WTC11 (cell line): ENCODE results near the gene KCNH8. TPM values are rescaled to one million over a fixed set of nuclear protein-coding genes. Genes with fewer than 3 reads are reported as not detected.

ENCODE experiments used
- ATAC-seq: fragments of 200-7000 bp; cut with Tn5 transposase; 2 replicates; pipeline ENCODE4 v1.10.0; 2021; ENCODE audit warnings: mild to moderate bottlenecking, moderate library complexity
- CTCF ChIA-PET: fragments of 300-600 bp; sonication (Branson Sonifier 250); formaldehyde crosslinking; loops from one replicate; lab custom pipeline; 2021; ENCODE audit warnings: antibody characterized with exemption; lab: Charles Lee
- POLR2A ChIA-PET: fragments of 350-600 bp; sonication (Branson Sonifier 250); formaldehyde crosslinking; loops from one replicate; lab custom pipeline; 2021; ENCODE audit warnings: antibody characterized with exemption; lab: Charles Lee
- DNase-seq: peaks from one replicate; pipeline ENCODE4 v3.0.0; 2021; ENCODE audit warnings: low spot score
- H3K27ac Mint-ChIP-seq: 2 replicates; pipeline ENCODE4 v1.8.0; 2021; ENCODE audit warnings: mixed read lengths
- H3K27me3 Mint-ChIP-seq: 2 replicates; pipeline ENCODE4 v1.8.0; 2021; ENCODE audit warnings: low read depth, mild to moderate bottlenecking, moderate library complexity, mixed read lengths
- H3K36me3 Mint-ChIP-seq: 2 replicates; pipeline ENCODE4 v1.8.0; 2021; ENCODE audit warnings: mixed read lengths
- H3K4me1 Mint-ChIP-seq: 2 replicates; pipeline ENCODE4 v1.8.0; 2022; ENCODE audit warnings: mixed read lengths
- H3K4me3 Mint-ChIP-seq: 2 replicates; pipeline ENCODE4 v1.8.0; 2021; ENCODE audit warnings: mild to moderate bottlenecking, moderate library complexity, mixed read lengths
- H3K9me3 Mint-ChIP-seq: 2 replicates; pipeline ENCODE4 v1.8.0; 2021; ENCODE audit warnings: mixed read lengths
- ETV6 ChIP-seq: sonication (generic); formaldehyde crosslinking; IDR thresholded peaks from 2 replicates; pipeline ENCODE4 v1.8.1; 2022; ENCODE audit warnings: mild to moderate bottlenecking, missing genetic modification reagents
- FOXK1 ChIP-seq: sonication (generic); formaldehyde crosslinking; IDR thresholded peaks from 2 replicates; pipeline ENCODE4 v1.8.0; 2022; ENCODE audit warnings: mild to moderate bottlenecking, moderate library complexity, missing genetic modification reagents
- GTF2I ChIP-seq: fragments of 250-450 bp; sonication (Bioruptor Pico); conservative IDR thresholded peaks from 2 replicates; pipeline ENCODE4 v1.4.0; 2021; ENCODE audit warnings: mild to moderate bottlenecking
- HMGA2 ChIP-seq: fragments of 250-450 bp; sonication (Bioruptor Pico); IDR thresholded peaks from 2 replicates; pipeline ENCODE4 v1.4.0; 2021; ENCODE audit warnings: mild to moderate bottlenecking, moderate library complexity
- IRF2 ChIP-seq: sonication (generic); formaldehyde crosslinking; IDR thresholded peaks from 2 replicates; pipeline ENCODE4 v1.8.0; 2022; ENCODE audit warnings: low read depth, missing genetic modification reagents, borderline replicate concordance
- KAT7 ChIP-seq: sonication (generic); formaldehyde crosslinking; IDR thresholded peaks from 2 replicates; pipeline ENCODE4 v1.8.1; 2023; ENCODE audit warnings: missing genetic modification reagents, mild to moderate bottlenecking, borderline replicate concordance
- NR3C1 ChIP-seq: sonication (generic); formaldehyde crosslinking; conservative IDR thresholded peaks from 2 replicates; pipeline ENCODE4 v1.8.1; 2023; ENCODE audit warnings: low read depth, mild to moderate bottlenecking, missing genetic modification reagents
- PRRX2 ChIP-seq: fragments of 250-450 bp; sonication (Bioruptor Pico); IDR thresholded peaks from 2 replicates; pipeline ENCODE4 v1.8.0; 2021; ENCODE audit warnings: mild to moderate bottlenecking
- SP1 ChIP-seq: sonication (generic); formaldehyde crosslinking; conservative IDR thresholded peaks from 2 replicates; pipeline ENCODE4 v1.8.1; 2022; ENCODE audit warnings: missing genetic modification reagents
- TEAD4 ChIP-seq: sonication (generic); formaldehyde crosslinking; IDR thresholded peaks from 2 replicates; pipeline ENCODE4 v1.8.0; 2022; ENCODE audit warnings: mild to moderate bottlenecking, missing genetic modification reagents
- ZNF121 ChIP-seq: sonication (generic); formaldehyde crosslinking; IDR thresholded peaks from 2 replicates; pipeline ENCODE4 v1.8.0; 2023; ENCODE audit warnings: missing genetic modification reagents
- ZNF671 ChIP-seq: fragments of 250-450 bp; sonication (Bioruptor Pico); IDR thresholded peaks from 2 replicates; pipeline ENCODE4 v1.8.0; 2021; ENCODE audit warnings: mild to moderate bottlenecking
- total RNA-seq: library from RNA; stranded (reverse); gene quantifications from 3 replicates; pipeline ENCODE4 v1.2.3, GENCODE V29; 2021
- TF ChIP-seq, protein P1 (sequence below): sonication (generic); formaldehyde crosslinking; IDR thresholded peaks from 2 replicates; pipeline ENCODE4 v1.8.1; 2023; ENCODE audit warnings: mild to moderate bottlenecking, missing genetic modification reagents
- TF ChIP-seq, protein P2 (sequence below): fragments of 250-450 bp; sonication (Bioruptor Pico); IDR thresholded peaks from 2 replicates; pipeline ENCODE4 v1.9.0; 2021; ENCODE audit warnings: mild to moderate bottlenecking
- TF ChIP-seq, protein P3 (sequence below): fragments of 250-450 bp; sonication (Bioruptor Pico); IDR thresholded peaks from 2 replicates; pipeline ENCODE4 v2.1.2; 2022; ENCODE audit warnings: mild to moderate bottlenecking, moderate library complexity
- TF ChIP-seq, protein P4 (sequence below): sonication (generic); formaldehyde crosslinking; IDR thresholded peaks from 2 replicates; pipeline ENCODE4 v1.8.0; 2023; ENCODE audit warnings: missing genetic modification reagents, mild to moderate bottlenecking, borderline replicate concordance
- TF ChIP-seq, protein P5 (sequence below): sonication (generic); formaldehyde crosslinking; IDR thresholded peaks from 2 replicates; pipeline ENCODE4 v1.8.0; 2022; ENCODE audit warnings: mild to moderate bottlenecking, missing genetic modification reagents
- TF ChIP-seq, protein P6 (sequence below): fragments of 250-450 bp; sonication (Bioruptor Pico); IDR thresholded peaks from 2 replicates; pipeline ENCODE4 v1.8.0; 2021; ENCODE audit warnings: mild to moderate bottlenecking

KCNH8 gene
- total RNA-seq, 1 experiment from 2014 or later = 2.8 TPM

DNA sequence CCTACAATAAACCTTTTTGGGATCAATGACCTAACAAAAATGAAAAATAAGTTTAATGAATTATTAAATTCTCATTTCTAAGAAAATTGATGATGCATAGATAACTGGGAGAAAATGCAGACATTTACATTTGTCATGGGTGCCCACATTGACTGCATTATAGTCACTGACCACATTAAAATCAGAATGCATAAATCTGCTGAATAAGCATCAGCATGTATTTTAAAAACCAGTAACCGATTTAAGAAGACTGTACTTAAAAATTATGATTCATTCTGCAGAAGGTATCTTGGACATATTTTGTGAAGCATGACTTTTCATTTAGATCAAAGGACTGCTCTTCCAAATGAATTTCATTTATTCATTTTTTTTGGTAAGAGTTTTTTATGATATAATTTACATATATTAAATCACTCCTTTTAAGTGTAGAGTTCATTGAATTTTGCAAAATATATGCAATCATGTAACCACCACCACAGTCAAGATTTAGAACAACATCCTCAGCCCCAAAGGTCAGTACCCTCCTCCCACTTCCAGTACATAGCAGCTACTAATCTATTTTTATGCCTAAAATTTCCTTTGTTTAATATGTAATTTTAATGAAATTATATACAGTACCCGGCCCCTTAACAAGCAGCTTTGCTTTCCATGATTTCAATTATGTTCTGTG, 11.8 kb downstream of the KCNH8 start:
- no peak overlapping the region for H3K4me3 Mint-ChIP-seq
- POLR2A ChIA-PET = no interaction called here
- no peak for ATAC-seq
- TF ChIP-seq, protein P1, sequence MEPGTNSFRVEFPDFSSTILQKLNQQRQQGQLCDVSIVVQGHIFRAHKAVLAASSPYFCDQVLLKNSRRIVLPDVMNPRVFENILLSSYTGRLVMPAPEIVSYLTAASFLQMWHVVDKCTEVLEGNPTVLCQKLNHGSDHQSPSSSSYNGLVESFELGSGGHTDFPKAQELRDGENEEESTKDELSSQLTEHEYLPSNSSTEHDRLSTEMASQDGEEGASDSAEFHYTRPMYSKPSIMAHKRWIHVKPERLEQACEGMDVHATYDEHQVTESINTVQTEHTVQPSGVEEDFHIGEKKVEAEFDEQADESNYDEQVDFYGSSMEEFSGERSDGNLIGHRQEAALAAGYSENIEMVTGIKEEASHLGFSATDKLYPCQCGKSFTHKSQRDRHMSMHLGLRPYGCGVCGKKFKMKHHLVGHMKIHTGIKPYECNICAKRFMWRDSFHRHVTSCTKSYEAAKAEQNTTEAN = no peak
- TF ChIP-seq TEAD4 (no peak), SP1 (CRISPR knock-in tag) (no peak), NR3C1 (no peak), KAT7 (no peak), HMGA2 (CRISPR knock-in tag) (no peak), ZNF121 (CRISPR knock-in tag) (no peak)
- TF ChIP-seq, protein P2, sequence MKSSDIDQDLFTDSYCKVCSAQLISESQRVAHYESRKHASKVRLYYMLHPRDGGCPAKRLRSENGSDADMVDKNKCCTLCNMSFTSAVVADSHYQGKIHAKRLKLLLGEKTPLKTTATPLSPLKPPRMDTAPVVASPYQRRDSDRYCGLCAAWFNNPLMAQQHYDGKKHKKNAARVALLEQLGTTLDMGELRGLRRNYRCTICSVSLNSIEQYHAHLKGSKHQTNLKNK (CRISPR knock-in tag) = no peak
- TF ChIP-seq, protein P3, sequence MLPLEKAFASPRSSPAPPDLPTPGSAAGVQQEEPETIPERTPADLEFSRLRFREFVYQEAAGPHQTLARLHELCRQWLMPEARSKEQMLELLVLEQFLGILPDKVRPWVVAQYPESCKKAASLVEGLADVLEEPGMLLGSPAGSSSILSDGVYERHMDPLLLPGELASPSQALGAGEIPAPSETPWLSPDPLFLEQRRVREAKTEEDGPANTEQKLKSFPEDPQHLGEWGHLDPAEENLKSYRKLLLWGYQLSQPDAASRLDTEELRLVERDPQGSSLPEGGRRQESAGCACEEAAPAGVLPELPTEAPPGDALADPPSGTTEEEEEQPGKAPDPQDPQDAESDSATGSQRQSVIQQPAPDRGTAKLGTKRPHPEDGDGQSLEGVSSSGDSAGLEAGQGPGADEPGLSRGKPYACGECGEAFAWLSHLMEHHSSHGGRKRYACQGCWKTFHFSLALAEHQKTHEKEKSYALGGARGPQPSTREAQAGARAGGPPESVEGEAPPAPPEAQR (CRISPR knock-in tag) = no peak
- TF ChIP-seq, protein P4, sequence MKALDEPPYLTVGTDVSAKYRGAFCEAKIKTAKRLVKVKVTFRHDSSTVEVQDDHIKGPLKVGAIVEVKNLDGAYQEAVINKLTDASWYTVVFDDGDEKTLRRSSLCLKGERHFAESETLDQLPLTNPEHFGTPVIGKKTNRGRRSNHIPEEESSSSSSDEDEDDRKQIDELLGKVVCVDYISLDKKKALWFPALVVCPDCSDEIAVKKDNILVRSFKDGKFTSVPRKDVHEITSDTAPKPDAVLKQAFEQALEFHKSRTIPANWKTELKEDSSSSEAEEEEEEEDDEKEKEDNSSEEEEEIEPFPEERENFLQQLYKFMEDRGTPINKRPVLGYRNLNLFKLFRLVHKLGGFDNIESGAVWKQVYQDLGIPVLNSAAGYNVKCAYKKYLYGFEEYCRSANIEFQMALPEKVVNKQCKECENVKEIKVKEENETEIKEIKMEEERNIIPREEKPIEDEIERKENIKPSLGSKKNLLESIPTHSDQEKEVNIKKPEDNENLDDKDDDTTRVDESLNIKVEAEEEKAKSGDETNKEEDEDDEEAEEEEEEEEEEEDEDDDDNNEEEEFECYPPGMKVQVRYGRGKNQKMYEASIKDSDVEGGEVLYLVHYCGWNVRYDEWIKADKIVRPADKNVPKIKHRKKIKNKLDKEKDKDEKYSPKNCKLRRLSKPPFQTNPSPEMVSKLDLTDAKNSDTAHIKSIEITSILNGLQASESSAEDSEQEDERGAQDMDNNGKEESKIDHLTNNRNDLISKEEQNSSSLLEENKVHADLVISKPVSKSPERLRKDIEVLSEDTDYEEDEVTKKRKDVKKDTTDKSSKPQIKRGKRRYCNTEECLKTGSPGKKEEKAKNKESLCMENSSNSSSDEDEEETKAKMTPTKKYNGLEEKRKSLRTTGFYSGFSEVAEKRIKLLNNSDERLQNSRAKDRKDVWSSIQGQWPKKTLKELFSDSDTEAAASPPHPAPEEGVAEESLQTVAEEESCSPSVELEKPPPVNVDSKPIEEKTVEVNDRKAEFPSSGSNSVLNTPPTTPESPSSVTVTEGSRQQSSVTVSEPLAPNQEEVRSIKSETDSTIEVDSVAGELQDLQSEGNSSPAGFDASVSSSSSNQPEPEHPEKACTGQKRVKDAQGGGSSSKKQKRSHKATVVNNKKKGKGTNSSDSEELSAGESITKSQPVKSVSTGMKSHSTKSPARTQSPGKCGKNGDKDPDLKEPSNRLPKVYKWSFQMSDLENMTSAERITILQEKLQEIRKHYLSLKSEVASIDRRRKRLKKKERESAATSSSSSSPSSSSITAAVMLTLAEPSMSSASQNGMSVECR (CRISPR knock-in tag) = no peak
- TF ChIP-seq, all 79 proteins: peak for 0
- peaks cover 12% of the 10 kb centered on the region for H3K4me1 Mint-ChIP-seq
- CTCF ChIA-PET = no interaction called here
- no peaks in the 10 kb centered on the region for H3K36me3 Mint-ChIP-seq
- peak overlapping the region; percentile 1; the same call in 1 of the 2 replicates for H3K27ac Mint-ChIP-seq
- H3K27me3 Mint-ChIP-seq = no peaks in the 10 kb centered on the region
- no peaks in the 10 kb centered on the region for H3K9me3 Mint-ChIP-seq
- DNase-seq = no peak

DNA sequence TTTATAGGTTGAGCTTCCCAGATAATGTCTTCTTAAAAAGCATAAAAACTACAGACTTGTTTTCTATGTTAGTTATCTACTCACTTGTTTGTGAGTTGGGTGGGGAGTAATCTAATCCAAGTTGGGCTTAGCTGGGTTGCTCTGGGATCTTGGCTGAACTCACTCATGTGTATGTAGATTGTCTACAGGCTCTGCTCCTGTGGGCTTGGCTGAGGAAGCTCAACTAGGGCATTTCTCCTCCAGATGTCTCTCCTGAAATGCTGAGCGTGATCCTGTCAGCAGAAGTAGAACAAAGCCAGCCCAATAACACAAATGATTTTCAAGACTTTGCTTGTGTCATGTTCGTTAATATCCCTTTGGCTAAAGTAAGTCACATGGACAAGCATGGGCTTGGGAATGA, 17.3 kb downstream of the KCNH8 start:
- TF ChIP-seq FOXK1 (CRISPR knock-in tag) = no peak
- no peak for TF ChIP-seq TEAD4
- no peak for TF ChIP-seq PRRX2 (CRISPR knock-in tag)
- TF ChIP-seq, protein P2 (CRISPR knock-in tag) = no peak
- TF ChIP-seq GTF2I (CRISPR knock-in tag) = no peak
- TF ChIP-seq ZNF671 = no peak
- Mint-ChIP-seq H3K27me3 (no peaks in the 10 kb centered on the region), H3K36me3 (no peaks in the 10 kb centered on the region), H3K27ac (peak overlapping the region; percentile 75; the same call in 1 of the 2 replicates), H3K4me3 (no peak overlapping the region), H3K9me3 (no peaks in the 10 kb centered on the region), H3K4me1 (peaks cover 10% of the 10 kb centered on the region)
- ChIA-PET POLR2A (no interaction called here), CTCF (interaction anchor here (1.1 kb wide), 1 partner anchor 8 kb away, joined by 3 read pairs; no protein-coding TSS in a partner anchor)
- DNase-seq (no peak), ATAC-seq (peak; percentile 38; the same call in 1 of the 2 replicates)

DNA sequence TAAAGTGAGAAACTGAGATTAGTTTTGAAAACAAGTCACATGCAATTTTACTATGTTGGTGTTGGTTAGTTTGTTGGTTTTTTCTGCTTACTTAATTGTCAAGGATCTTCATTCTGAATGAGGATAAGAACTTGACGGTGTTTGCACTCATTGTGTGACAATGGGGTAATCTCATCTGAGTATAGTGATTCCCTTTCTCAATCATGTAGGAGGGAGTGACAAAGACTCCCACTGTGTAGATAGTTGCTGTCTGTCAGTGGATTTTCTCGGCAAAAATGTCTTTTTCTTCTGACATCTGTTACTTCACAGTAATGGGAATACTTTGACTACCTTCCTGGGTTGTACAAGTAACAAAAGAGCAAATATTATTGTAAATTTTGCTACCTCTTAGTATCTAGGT, 23.5 kb downstream of the KCNH8 start:
- CTCF ChIA-PET = no interaction called here
- H3K4me3 Mint-ChIP-seq = no peak overlapping the region
- no peaks in the 10 kb centered on the region for H3K36me3 Mint-ChIP-seq
- no peaks in the 10 kb centered on the region for H3K27me3 Mint-ChIP-seq
- TF ChIP-seq, protein P5, sequence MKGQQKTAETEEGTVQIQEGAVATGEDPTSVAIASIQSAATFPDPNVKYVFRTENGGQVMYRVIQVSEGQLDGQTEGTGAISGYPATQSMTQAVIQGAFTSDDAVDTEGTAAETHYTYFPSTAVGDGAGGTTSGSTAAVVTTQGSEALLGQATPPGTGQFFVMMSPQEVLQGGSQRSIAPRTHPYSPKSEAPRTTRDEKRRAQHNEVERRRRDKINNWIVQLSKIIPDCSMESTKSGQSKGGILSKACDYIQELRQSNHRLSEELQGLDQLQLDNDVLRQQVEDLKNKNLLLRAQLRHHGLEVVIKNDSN = no peak
- TF ChIP-seq, protein P6, sequence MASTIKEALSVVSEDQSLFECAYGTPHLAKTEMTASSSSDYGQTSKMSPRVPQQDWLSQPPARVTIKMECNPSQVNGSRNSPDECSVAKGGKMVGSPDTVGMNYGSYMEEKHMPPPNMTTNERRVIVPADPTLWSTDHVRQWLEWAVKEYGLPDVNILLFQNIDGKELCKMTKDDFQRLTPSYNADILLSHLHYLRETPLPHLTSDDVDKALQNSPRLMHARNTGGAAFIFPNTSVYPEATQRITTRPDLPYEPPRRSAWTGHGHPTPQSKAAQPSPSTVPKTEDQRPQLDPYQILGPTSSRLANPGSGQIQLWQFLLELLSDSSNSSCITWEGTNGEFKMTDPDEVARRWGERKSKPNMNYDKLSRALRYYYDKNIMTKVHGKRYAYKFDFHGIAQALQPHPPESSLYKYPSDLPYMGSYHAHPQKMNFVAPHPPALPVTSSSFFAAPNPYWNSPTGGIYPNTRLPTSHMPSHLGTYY = no peak
- TF ChIP-seq IRF2 (no peak), ETV6 (no peak)
- H3K27ac Mint-ChIP-seq = no peak overlapping the region
- POLR2A ChIA-PET = no interaction called here
- no peaks in the 10 kb centered on the region for H3K9me3 Mint-ChIP-seq
- ATAC-seq (no peak), DNase-seq (no peak)
- H3K4me1 Mint-ChIP-seq = peaks cover 25% of the 10 kb centered on the region
